ENCODE data around the gene APBB1IP. TPM values are rescaled to one million over a fixed set of nuclear protein-coding genes. Genes with fewer than 3 reads are reported as not detected.

APBB1IP gene
- total RNA-seq, 4 donors from 2014 or later, result 0.34 to 3.0 (median 2.3) TPM

- intact Hi-C loops (cut with DNase I; ENCODE audit: low total_unique reads), result no loop called here
- 84 to 85% methylated on average over 3 of the region's 3 CpGs for WGBS, 2 donors
- TF ChIP-seq POLR2A (IDR thresholded peaks at IDR 0.05), result no peak
- TF ChIP-seq CTCF (IDR thresholded peaks at IDR 0.05), result no peak
These were observed 14.4 kb upstream of the APBB1IP start for GRCh38 chr10:26423722-26424121.

GRCh38 chr10:26430641-26431163, 7.4 kb upstream of the APBB1IP start:
- 49 to 56% methylated on average over 4 of the region's 4 CpGs for WGBS, 2 donors

More at GRCh38 chr10:26423722-26424121, 14.4 kb upstream of the APBB1IP start:
- no peak for DNase-seq (ENCODE audit: low spot score in 2 of 2)
- H3K4me3 ChIP-seq (ENCODE audit: low read depth, poor library complexity, severe bottlenecking), result no peak overlapping the region

GRCh38 chr10:26432938-26433337, 5.2 kb upstream of the APBB1IP start:
- no peak overlapping the region for H3K4me3 ChIP-seq (ENCODE audit: low read depth, poor library complexity, severe bottlenecking)
- 97 to 100% methylated on average over 1 of the region's 1 CpG for WGBS, 2 donors
- intact Hi-C loops (cut with DNase I; ENCODE audit: low total_unique reads), result no loop called here
- DNase-seq (ENCODE audit: low spot score in 2 of 2), result no peak
- TF ChIP-seq CTCF (IDR thresholded peaks at IDR 0.05) (no peak), POLR2A (IDR thresholded peaks at IDR 0.05) (no peak)

More at GRCh38 chr10:26430641-26431163, 7.4 kb upstream of the APBB1IP start:
- no peak overlapping the region for H3K4me3 ChIP-seq (ENCODE audit: low read depth, poor library complexity, severe bottlenecking)
- DNase-seq (ENCODE audit: low spot score in 2 of 2), result no peak
- TF ChIP-seq POLR2A (IDR thresholded peaks at IDR 0.05) (no peak), CTCF (IDR thresholded peaks at IDR 0.05) (no peak)
- intact Hi-C loops (cut with DNase I; ENCODE audit: low total_unique reads), result no loop called here

- no peak for TF ChIP-seq CTCF (IDR thresholded peaks at IDR 0.05)
- TF ChIP-seq POLR2A (IDR thresholded peaks at IDR 0.05), result no peak
- intact Hi-C loops (cut with DNase I; ENCODE audit: low total_unique reads), result no loop called here
- DNase-seq (ENCODE audit: low spot score in 2 of 2), result no peak
- WGBS, 2 donors, result 94 to 100% methylated on average over 1 of the region's 1 CpG
- no peak overlapping the region for H3K4me3 ChIP-seq (ENCODE audit: low read depth, poor library complexity, severe bottlenecking)
These were observed 2.3 kb upstream of the APBB1IP start for GRCh38 chr10:26435852-26436251.

- WGBS, 2 donors, result 74 to 82% methylated on average over 2 of the region's 2 CpGs
- intact Hi-C loops (cut with DNase I; ENCODE audit: low total_unique reads), result no loop called here
- no peak for DNase-seq (ENCODE audit: low spot score in 2 of 2)
- no peak overlapping the region for H3K4me3 ChIP-seq (ENCODE audit: low read depth, poor library complexity, severe bottlenecking)
- TF ChIP-seq POLR2A (IDR thresholded peaks at IDR 0.05), result no peak
- TF ChIP-seq CTCF (IDR thresholded peaks at IDR 0.05), result no peak
These were observed 1.3 kb upstream of the APBB1IP start for GRCh38 chr10:26436848-26437247.

Data from lower leg skin (tissue), 4 donors.